Measurements from ENCODE around the gene PSTPIP2.
"Not testable (repeated sequence)": the region's sequence is repeated elsewhere in the genome, so short reads cannot be mapped to it uniquely, and the experiment has no call there.

PSTPIP2 gene

DNA sequence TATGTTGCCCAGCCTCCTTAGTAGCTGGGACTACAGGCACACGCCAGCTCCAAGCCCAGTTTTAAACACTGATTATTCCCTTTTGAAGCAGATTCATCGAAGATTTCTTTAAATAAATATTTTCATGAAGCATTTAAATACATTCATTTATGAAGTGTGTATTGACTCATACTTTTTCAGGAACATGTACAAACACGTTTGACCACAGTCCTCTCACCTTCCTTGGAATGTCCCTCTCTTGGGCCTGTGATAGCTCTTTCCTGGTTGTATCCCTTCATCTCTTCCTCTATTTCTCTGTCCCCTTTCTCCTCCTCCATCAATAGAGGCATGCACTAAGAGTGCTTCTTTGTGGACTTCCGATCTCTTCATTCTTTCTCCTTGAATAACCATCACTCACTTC, 2.5 kb downstream of the PSTPIP2 start:
- no peak for DNase-seq

GRCh38 chr18:46068763-46069162, 3.3 kb downstream of the PSTPIP2 start:
- DNase-seq, result no peak

DNA sequence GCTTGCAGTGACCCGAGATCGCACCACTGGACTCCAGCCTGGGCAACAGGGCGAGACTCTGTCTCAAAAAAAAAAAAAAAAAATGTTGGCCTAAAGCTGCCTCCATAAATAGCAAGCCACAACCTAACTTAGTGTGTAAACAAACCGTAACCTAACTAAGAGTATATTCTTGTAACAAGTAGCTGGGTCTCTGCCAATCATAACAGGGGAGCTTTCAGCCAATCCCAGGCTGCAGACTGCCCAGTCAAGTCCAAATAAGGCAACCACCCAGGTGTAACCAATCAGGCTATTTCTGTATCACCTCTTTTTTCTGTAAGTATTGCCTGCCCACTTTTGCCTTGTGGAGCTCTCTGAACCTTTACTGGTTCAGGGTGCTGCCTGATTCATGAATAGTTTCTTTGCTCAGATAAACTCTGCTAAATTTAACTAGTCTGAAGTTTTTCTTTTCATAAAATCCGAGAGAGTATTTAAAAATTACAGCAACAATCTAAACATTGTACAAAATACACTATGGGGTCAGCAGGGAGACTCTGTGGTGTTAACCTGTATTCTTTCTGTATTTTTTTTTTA, 4.5 kb downstream of the PSTPIP2 start:
- DNase-seq, result peak; percentile 84

DNA sequence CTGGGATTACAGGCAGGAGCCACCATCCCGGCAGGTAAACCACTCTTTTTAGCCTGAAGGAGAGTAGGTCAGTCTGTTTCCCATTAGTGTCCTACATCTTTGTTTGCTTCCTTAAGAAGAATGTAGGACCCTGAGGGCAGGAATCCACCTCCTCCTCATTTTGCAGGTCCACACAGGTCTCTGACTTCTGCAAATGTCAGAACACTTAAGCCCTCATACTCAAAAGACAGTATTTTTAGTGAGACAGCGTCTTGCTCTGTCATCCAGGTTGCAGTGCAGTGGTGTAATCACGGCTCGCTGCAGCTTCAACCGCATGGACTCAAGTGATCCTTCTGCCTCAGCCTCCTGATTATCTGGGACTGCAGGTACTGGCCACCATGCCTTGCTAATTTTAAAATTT, 9.3 kb downstream of the PSTPIP2 start:
- DNase-seq, result no peak

GRCh38 chr18:46061796-46062195, 10.3 kb downstream of the PSTPIP2 start:
- DNase-seq, result no peak

- DNase-seq, result no peak
Observed at GRCh38 chr18:46061387-46061786, 10.7 kb downstream of the PSTPIP2 start.

DNA sequence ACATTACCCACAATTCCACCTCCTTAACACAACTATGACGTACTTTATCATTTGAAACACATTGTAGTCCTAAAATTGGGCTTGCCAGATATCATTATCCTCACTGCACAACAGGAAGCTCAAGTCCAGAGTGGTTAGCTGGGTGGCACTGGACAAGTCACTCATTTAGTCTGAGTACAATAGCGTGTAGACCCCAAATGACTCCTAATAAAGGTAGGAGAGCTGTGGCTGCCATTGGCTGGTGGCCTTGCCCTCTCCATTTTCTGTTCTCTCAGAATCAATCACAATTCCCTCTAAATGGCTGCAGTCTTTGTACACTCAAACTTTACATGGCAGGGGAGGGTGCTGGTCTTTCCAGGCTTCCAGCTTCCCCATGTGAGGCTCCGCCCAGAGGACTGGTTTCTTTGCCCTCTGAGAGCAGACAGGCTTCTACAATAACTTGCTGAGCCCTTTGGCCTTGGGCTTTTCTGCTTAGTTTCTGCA, 11.7 kb downstream of the PSTPIP2 start:
- no peak for DNase-seq

DNA sequence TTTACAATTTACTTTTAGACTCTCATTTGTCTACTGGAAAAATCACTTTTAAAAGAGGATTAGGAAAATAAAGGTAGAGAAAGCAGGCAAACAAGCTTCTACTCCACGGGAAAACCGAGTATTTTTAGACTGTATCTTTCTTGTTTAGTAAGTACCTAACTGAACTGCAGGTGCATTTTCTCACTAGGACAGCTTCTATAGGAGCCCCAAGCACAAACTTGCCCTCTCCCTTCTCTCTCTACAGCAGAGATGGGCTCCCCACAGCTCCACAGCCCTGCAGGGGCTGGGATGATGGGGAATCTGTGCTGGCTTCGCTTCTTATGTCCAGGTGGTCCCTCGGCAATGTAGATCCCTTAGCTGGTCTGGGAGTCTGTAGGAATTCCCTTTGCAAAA, 16.2 kb downstream of the PSTPIP2 start:
- DNase-seq, result no peak

DNA sequence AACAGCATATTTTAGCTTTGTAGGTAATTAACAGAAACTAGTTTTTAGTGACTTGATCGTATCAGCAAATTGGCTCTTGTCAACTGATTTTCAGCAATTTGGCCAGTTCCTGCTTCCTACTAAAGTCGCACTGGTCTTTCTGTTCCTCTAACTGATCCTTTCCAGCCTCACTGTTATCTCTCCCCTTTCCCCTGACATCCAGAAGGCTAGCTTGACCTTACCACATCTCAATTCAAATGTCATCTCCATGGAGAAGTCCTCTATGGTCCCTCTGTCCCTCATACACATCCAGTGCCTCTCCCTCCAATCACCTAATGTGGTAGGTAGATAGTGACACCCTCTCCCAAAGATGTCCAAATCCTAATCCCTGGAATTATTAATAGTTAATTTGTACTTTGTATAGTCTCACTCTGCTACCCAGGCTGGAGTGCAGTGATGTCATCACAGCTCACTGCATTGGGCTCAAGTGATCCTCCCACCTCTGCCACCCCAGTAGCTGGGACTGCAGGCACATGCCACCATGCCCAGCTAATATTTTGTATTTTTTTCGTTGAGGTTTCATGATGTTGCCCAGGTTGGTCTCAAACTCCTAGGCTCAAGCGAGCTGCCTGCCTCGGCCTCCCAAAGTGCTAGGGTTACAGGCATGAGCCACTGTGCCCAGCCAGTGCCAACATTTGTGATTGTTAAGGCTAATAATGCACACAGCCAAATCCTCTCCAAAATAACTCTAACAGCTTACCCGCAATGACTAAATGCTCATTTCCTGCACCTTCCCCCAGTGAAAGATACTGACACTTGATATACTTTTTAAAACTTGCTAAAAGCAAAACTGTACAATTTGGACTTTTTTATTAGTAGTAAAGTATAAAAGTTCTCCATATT, 16.9 kb downstream of the PSTPIP2 start:
- no peak for DNase-seq

- no peak for DNase-seq
Observed at GRCh38 chr18:46053368-46054095, 18.5 kb downstream of the PSTPIP2 start.

DNA sequence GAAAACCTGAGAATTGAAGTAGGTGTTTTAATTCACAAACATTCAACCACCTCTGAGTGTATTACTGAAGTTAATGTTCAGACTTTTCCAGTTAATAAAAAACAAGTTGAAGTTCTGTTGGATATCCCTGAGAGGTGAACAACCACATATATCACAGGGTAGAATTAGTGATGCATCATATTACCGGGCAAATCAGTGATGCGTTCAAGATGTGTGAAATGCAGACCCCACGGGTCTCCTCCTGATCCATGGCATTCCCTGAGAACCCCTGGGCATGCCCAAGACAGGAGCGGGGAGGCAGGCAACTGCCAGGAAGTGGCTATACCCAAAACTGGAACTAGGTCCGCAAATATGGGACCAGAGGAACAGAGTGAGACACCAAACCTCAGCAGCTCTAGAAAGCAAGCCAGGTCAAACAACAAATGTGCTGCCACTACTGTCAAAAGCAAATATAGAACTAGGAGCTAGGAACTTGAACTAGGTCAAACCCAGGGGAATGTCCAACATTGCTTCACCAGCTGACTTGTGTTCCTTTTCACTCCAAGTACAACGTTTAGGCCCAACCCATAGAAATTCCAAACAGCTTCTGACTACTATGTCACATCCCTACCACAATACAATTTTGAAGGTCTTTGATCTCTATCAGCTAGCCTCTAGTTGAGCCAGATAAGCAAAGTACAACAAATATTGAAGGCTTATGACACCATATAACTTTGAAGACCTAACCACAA, 20.2 kb downstream of the PSTPIP2 start:
- DNase-seq, result no peak

DNA sequence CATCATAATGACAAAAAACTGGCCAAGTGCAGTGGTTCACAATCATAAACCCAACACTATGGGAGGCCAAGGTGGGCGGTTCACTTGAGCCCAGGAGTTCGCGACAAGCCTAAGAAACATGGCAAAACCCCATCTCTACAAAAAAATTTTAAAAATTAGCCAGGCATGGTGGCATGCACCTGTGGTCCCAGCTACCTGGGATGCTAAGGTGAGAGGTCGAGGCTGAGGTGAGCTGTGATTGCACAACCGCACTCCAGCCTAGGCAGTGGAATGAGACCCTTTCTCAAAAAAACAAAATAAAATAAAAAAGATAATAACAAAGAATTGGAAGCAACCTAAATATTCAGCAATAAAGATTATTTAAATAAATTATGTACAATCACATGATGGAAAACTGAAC, 21.8 kb downstream of the PSTPIP2 start:
- no peak for DNase-seq

GRCh38 chr18:46048641-46049040, 23.4 kb downstream of the PSTPIP2 start:
- DNase-seq, result no peak

DNA sequence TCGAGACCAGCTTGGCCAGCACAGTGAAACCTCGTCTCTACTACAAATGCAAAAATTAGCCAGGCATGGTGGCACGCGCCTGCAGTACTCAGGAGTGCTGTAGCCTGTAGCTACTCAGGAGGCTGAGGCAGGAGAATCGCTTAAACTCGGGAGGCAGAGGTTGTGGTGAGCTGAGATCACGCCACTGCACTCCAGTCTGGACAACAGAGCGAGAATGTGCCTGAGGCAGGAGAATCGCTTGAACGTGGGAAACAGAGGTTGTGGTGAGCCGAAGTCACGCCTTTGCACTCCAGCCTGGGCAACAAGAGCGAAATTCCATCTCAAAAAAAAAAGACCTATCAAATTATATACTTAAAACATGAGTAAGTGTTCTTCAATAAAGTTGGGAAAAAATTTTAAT, 24.7 kb downstream of the PSTPIP2 start:
- not testable (repeated sequence) for DNase-seq

GRCh38 chr18:46046688-46047087, 25.4 kb downstream of the PSTPIP2 start:
- DNase-seq, result no peak

GRCh38 chr18:46046126-46046525, 25.9 kb downstream of the PSTPIP2 start:
- no peak for DNase-seq

DNA sequence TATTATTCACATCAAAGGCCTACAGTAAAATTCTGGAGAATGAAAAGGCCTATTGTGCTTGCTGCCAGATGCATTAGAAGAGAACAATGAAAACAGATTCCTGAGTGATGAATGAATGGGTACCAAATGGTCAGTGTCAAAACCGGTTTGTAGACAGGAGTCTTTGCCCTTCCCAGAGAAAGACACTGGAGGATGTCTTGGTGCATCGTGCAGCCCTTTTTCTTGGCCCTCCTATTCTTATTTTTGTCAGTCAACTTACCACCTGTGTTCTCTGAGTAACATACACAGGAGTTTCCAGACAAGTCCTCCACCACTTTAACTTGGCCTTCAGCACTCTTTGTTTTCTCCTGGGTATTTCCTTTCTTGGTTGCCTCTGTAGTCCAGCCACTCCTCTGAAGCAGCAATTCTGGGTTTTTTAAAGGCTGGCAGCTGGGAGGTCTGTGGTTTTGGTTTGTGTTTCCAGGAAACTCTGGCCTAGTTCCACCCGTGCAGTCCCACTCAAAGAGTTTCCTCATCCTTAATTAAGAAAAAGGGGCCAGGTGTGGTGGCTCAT, 29.4 kb downstream of the PSTPIP2 start:
- no peak for DNase-seq

DNA sequence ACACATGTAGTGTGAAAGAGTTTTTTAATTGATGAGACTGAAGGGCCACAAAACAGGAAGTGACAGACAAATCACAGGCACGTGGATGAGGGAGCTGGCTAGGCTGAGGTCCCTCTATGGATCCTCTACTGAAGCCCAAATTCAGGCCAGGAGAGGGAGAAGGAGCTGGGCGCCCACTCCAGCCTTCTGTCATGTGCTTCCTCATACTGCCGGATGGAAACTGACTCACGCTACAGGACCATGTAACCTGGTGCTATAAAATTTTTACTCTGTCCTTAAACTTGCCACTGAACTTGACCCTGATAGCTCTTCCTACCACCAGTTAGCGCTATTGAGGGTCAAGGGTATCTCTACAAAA, 31.3 kb downstream of the PSTPIP2 start:
- no peak for DNase-seq

DNA sequence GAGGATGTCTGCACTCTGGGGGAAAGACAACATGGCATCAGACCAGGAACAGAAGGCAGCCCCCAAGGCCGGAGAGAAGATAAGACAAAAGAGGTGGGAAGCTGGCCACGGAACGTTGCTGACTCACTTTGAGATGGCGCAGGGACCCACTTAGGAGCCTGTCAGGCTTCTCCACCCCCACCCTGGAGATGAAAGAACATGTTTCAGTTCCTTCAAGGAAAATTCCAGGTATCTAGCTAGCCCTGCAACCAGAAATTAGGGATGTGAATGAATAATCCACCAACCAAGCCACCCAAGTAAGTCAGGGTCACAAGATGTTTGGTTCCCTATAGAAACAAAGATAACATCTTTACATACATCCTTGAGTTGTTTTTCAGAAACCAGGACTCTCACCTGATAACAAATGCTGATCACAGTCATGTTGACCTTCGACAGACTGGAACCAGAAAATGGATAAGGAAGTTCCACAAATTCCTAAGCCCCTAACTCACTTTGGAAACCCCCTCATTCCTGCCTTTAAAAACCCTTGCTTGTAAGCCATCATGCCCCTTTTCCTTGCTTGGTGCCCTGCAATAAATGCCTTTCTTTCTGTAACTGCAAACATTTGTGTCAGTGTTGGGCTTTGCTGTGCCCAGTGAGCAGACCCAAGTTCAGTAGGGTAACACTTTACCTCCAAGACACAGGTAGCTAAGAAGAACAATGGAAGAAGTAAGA, 31.9 kb downstream of the PSTPIP2 start:
- DNase-seq, result no peak

DNA sequence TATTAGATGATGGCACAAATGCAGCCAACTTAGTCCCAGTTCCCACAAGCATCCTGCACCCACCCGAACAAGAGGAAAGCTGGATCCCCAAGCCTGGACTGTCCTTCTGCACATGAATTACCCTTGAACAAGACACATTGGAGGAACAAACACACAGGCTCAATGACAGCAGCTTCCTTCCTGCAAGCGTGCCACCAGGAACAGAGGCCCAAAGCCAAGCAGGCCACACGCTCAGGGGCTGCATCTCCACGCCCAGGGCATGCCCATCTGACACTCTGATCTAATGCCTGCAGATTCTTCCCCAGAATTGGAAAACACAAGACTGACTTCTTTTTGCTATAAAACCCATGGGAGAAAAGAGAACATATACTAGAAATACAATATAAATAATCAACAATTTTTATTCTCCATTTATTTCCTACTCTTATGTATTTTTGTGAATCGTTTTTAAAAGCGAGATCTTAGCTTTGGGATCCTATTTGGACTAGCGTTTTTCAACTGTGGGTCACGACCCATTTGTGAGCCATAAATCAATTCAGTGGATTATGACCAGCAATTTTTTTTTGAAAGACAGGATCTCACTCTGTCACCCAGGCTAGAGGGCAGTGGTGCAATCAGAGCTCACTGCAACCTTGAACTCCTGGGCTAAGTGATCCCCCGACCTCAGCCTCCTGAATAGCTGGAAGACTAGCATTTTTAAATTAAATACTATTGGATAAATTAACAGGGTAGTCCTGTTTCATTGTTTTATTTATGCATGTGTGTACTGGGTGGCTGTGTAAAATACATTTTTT, 34.4 kb downstream of the PSTPIP2 start:
- no peak for DNase-seq

Data from NCI-H69 (cell line).